ENCODE results near the gene SPINT1.

DNA sequence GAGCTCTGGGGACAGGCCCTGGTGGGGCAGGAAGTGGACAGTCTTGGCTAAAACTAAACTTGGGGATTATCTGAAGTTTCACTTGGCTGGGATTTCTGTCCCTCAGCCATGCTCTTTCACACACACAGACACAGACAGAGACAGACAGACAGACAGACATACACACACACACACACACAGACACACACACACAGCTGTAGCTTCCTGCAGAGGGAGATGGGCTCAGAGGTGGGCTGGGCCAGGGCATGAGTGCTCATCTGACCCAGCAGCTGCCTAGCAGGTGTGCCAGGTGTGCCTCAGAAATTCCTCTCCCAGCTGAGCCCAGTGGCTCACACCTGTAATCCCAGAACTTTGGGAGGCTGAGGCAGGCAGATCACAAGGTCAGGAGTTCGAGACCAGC is 26.9 kb downstream of the SPINT1 start:
- TF ChIP-seq ZNF274 (IDR thresholded peaks at IDR 0.05; ENCODE audit: low read depth, low read length) (no peak), YY1 (IDR thresholded peaks at IDR 0.05; ENCODE audit: insufficient read depth, insufficient read length) (no peak)
